B cell (primary cell): ENCODE results near the gene KHDC3L.

ENCODE experiments used
- CTCF ChIP-seq: fragments of 200-600 bp; IDR thresholded peaks from one replicate; pipeline ENCODE4 v1.8.0; 2022; ENCODE audit warnings: antibody characterized with exemption, mild to moderate bottlenecking
- EZH2 ChIP-seq: IDR thresholded peaks from 2 replicates; pipeline ENCODE4 v1.6.1; 2012; ENCODE audit warnings: borderline replicate concordance, low read depth, mild to moderate bottlenecking, moderate library complexity, low read length; ENCODE audit not compliant: insufficient read depth, poor library complexity, severe bottlenecking

- no peak for TF ChIP-seq CTCF
- no peak for TF ChIP-seq EZH2
Measured at GRCh38 chr6:73363537-73363875, 1.0 kb downstream of the KHDC3L start.
